CD14-positive monocyte (primary cell): Measurements from ENCODE around the gene LRRK1. TPM values are rescaled to one million over a fixed set of nuclear protein-coding genes. Genes with fewer than 3 reads are reported as not detected.

Experiments
- DNase-seq, 3 donors: peaks; one replicate each; pipeline ENCODE4 v3.0.0-alpha.2; 2011 to 2022
- H2AFZ ChIP-seq: 2 replicates; pipeline ENCODE4 v1.6.0; 2012; ENCODE audit warnings: mild to moderate bottlenecking, low read depth, low read length, inconsistent platforms; ENCODE audit not compliant: insufficient read depth, poor library complexity, severe bottlenecking
- H3K27ac ChIP-seq, 2 donors: 1 replicate in 1 of 2; 2 replicates in 1 of 2; pipeline ENCODE4 v1.5.1; 2012 to 2013; ENCODE audit warnings: low read length in 2 of 2, control low read depth in 1 of 2, inconsistent platforms in 1 of 2, low read depth in 1 of 2, mild to moderate bottlenecking in 1 of 2
- H3K27me3 ChIP-seq, 2 donors: one replicate each; pipeline versions ENCODE4 v1.6.0 to v1.6.1; 2011 to 2013; ENCODE audit warnings: low read length in 2 of 2; ENCODE audit not compliant: control insufficient read depth in 2 of 2, insufficient read depth in 2 of 2
- H3K36me3 ChIP-seq, 2 donors: replicated peaks in 1 of 2; 1 replicate in 1 of 2; 2 replicates in 1 of 2; pipeline versions ENCODE4 v1.5.1 to v1.6.1; 2012 to 2013; ENCODE audit warnings: low read length in 2 of 2, control low read depth in 1 of 2, inconsistent platforms in 1 of 2, mild to moderate bottlenecking in 1 of 2; ENCODE audit not compliant: insufficient read depth in 2 of 2, control insufficient read depth in 1 of 2
- H3K4me1 ChIP-seq, 2 donors: 1 replicate in 1 of 2; 2 replicates in 1 of 2; pipeline versions ENCODE4 v1.5.1 to v1.6.1; 2012 to 2013; ENCODE audit warnings: low read length in 2 of 2, control low read depth in 1 of 2, inconsistent platforms in 1 of 2, mild to moderate bottlenecking in 1 of 2, moderate library complexity in 1 of 2; ENCODE audit not compliant: insufficient read depth in 2 of 2, control insufficient read depth in 1 of 2
- H3K4me2 ChIP-seq: replicated peaks from 2 replicates; pipeline ENCODE3; 2012; ENCODE audit warnings: low read length, moderate library complexity, mild to moderate bottlenecking; ENCODE audit not compliant: poor library complexity, severe bottlenecking; ENCODE audit errors: extremely low read depth
- H3K4me3 ChIP-seq, 3 experiments: fragments of 200-600 bp in 1 of 3; sonication (generic) in 1 of 3; replicated peaks in 1 of 3; 1 replicate in 2 of 3; 2 replicates in 1 of 3; pipeline ENCODE4 v1.5.1; 2011 to 2013; ENCODE audit warnings: low read length in 3 of 3, mild to moderate bottlenecking in 3 of 3, control low read depth in 2 of 3, low read depth in 2 of 3, inconsistent platforms in 1 of 3, moderate library complexity in 1 of 3
- H3K79me2 ChIP-seq: 2 replicates; pipeline ENCODE4 v1.6.0; 2012; ENCODE audit warnings: mild to moderate bottlenecking, control low read depth, inconsistent platforms, low read length, moderate library complexity; ENCODE audit not compliant: insufficient read depth
- H3K9ac ChIP-seq: 2 replicates; pipeline ENCODE4 v1.6.0; 2017; ENCODE audit warnings: low read length, mild to moderate bottlenecking; ENCODE audit not compliant: insufficient read depth, poor library complexity, severe bottlenecking
- H3K9me3 ChIP-seq, 2 donors: replicated peaks in 1 of 2; 1 replicate in 1 of 2; 2 replicates in 1 of 2; pipeline versions ENCODE4 v1.5.1 to v1.6.1; 2012 to 2013; ENCODE audit warnings: low read length in 2 of 2, control low read depth in 1 of 2; ENCODE audit not compliant: control insufficient read depth in 1 of 2, insufficient read depth in 1 of 2
- H4K20me1 ChIP-seq: 2 replicates; pipeline ENCODE4 v1.6.0; 2012; ENCODE audit warnings: mild to moderate bottlenecking, low read length, control low read depth, moderate library complexity; ENCODE audit not compliant: insufficient read depth
- H3K27ac Mint-ChIP-seq, 7 donors: one replicate each; pipeline ENCODE4 v1.8.0; 2020; ENCODE audit warnings: mild to moderate bottlenecking in 7 of 7, mixed read lengths in 7 of 7, moderate library complexity in 6 of 7, inconsistent platforms in 2 of 7
- H3K27me3 Mint-ChIP-seq, 3 donors: one replicate each; pipeline ENCODE4 v1.8.0; 2021 to 2022; ENCODE audit warnings: low read depth in 3 of 3, mild to moderate bottlenecking in 3 of 3, mixed read lengths in 3 of 3, moderate library complexity in 3 of 3, inconsistent platforms in 1 of 3
- H3K36me3 Mint-ChIP-seq, 2 donors: one replicate each; pipeline ENCODE4 v1.8.0; 2020; ENCODE audit warnings: mixed read lengths in 2 of 2, inconsistent platforms in 1 of 2, mild to moderate bottlenecking in 1 of 2
- H3K4me1 Mint-ChIP-seq: one replicate; pipeline ENCODE4 v1.8.0; 2020; ENCODE audit warnings: mild to moderate bottlenecking, mixed read lengths
- H3K4me3 Mint-ChIP-seq, 2 donors: one replicate each; pipeline ENCODE4 v1.8.0; 2020; ENCODE audit warnings: mild to moderate bottlenecking in 2 of 2, mixed read lengths in 2 of 2, moderate library complexity in 1 of 2
- H3K9me3 Mint-ChIP-seq, 7 donors: one replicate each; pipeline ENCODE4 v1.8.0; 2020 to 2022; ENCODE audit warnings: mixed read lengths in 7 of 7, mild to moderate bottlenecking in 6 of 7, moderate library complexity in 6 of 7, inconsistent platforms in 2 of 7
- WGBS: methylation state at CpG from one replicate; pipeline ENCODE4 v1.1.5; 2013; ENCODE audit warnings: missing lambda C conversion rate; ENCODE audit not compliant: insufficient coverage; 5-methylcytosine and 5-hydroxymethylcytosine counted together
- intact Hi-C, 2 donors: fragments of 100-400 bp; cut with micrococcal nuclease; formaldehyde crosslinking; loops; one replicate each; pipeline versions ENCODE4 v1.15.0 to v1.15.1; 2023
- polyA plus RNA-seq, 3 donors: library from polyadenylated mRNA; depleted of rRNA in 1 of 3; unstranded in 2 of 3; stranded (reverse) in 1 of 3; fragments of 300-500 nt in 2 of 3; fragments of >200 nt in 1 of 3; fragmentation: Illumina TruSeq in 2 of 3; gene quantifications; 1 replicate in 2 of 3; 2 replicates in 1 of 3; pipeline ENCODE4 v1.2.3, GENCODE V29; 2012 to 2021
- TF ChIP-seq, protein P1 (sequence below): fragments of 200-600 bp; IDR thresholded peaks from one replicate; pipeline ENCODE4 v1.8.0; 2022; ENCODE audit warnings: antibody characterized with exemption, mild to moderate bottlenecking

LRRK1 gene
- polyA plus RNA-seq, 3 donors: 1.7 to 18.9 (median 5.4) TPM

DNA sequence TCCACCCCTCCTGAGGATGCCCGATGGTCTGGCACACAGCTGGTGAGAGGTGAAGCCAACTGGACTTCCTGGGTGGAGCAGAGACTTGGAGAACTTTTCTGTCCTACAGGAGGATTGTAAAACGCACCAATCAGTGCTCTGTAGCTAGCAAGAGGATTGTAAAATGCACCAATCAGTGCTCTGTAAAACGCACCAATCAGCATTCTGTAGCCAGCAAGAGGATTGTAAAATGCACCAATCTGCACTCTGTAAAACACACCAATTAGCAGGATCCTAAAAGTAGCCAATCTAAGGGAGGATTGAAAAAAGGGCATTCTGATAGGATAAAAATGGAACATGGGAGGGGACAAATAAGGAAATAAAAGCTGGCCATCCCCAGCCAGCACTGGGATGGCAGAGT is 182.5 kb downstream of the LRRK1 start:
- H3K27me3 Mint-ChIP-seq: peaks cover 2 to 12% (median 5%) of the 10 kb centered on the region in 3 donors
- intact Hi-C loops: no loop called here
- TF ChIP-seq, protein P1, sequence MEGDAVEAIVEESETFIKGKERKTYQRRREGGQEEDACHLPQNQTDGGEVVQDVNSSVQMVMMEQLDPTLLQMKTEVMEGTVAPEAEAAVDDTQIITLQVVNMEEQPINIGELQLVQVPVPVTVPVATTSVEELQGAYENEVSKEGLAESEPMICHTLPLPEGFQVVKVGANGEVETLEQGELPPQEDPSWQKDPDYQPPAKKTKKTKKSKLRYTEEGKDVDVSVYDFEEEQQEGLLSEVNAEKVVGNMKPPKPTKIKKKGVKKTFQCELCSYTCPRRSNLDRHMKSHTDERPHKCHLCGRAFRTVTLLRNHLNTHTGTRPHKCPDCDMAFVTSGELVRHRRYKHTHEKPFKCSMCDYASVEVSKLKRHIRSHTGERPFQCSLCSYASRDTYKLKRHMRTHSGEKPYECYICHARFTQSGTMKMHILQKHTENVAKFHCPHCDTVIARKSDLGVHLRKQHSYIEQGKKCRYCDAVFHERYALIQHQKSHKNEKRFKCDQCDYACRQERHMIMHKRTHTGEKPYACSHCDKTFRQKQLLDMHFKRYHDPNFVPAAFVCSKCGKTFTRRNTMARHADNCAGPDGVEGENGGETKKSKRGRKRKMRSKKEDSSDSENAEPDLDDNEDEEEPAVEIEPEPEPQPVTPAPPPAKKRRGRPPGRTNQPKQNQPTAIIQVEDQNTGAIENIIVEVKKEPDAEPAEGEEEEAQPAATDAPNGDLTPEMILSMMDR: no peak
- no peaks in the 10 kb centered on the region for H3K36me3 Mint-ChIP-seq
- no peak overlapping the region for H3K4me3 Mint-ChIP-seq
- no peak overlapping the region for H3K4me2 ChIP-seq
- peaks cover 0 to 2% of the 10 kb centered on the region in 2 donors for H3K27me3 ChIP-seq
- no peak for DNase-seq
- peaks cover 0 to 11% of the 10 kb centered on the region in 2 donors for H3K9me3 ChIP-seq
- H3K79me2 ChIP-seq: no peaks in the 10 kb centered on the region
- H2AFZ ChIP-seq: no peak overlapping the region
- no peak overlapping the region for H3K9ac ChIP-seq
- H3K9me3 Mint-ChIP-seq: peaks cover 5 to 9% (median 7%) of the 10 kb centered on the region in 7 donors
- WGBS: 100% methylated on average over 1 of the region's 3 CpGs
- no peak overlapping the region for H3K4me3 ChIP-seq
- no peaks in the 10 kb centered on the region for H3K4me1 Mint-ChIP-seq
- no peak overlapping the region for H3K27ac Mint-ChIP-seq
- H4K20me1 ChIP-seq: no peaks in the 10 kb centered on the region
- H3K4me1 ChIP-seq: no peaks in the 10 kb centered on the region
- H3K36me3 ChIP-seq: no peaks in the 10 kb centered on the region
- no peak overlapping the region for H3K27ac ChIP-seq

DNA sequence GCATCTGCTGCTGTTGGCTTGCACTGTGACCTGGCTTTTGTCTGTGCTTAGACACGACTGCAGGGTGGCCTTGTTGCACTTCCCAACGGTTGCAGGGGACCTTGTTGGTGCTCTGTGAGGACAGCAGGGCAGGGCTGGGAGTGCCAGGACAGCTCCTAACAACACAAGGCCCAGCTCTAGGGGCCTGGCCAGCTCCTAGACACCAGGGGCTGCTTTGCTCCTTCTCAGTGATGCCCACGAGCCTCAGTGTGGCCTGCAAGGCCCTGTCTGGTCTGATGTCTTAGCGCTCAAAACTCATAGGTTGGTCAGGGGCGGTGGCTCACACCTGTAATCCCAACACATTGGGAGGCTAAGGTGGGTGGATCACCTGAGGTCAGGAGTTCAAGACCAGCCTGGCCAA is 183.6 kb downstream of the LRRK1 start:
- Mint-ChIP-seq H3K27me3 (peaks cover 2 to 13% (median 5%) of the 10 kb centered on the region in 3 donors), H3K27ac (no peak overlapping the region), H3K36me3 (no peaks in the 10 kb centered on the region), H3K9me3 (peaks cover 5 to 9% (median 7%) of the 10 kb centered on the region in 7 donors), H3K4me3 (no peak overlapping the region), H3K4me1 (no peaks in the 10 kb centered on the region)
- H3K36me3 ChIP-seq: no peaks in the 10 kb centered on the region
- no peak overlapping the region for H3K27ac ChIP-seq
- TF ChIP-seq, protein P1: no peak
- H3K9ac ChIP-seq: no peak overlapping the region
- H4K20me1 ChIP-seq: no peaks in the 10 kb centered on the region
- H3K9me3 ChIP-seq: peaks cover 0 to 11% of the 10 kb centered on the region in 2 donors
- no peaks in the 10 kb centered on the region for H3K79me2 ChIP-seq
- H3K27me3 ChIP-seq: no peaks in the 10 kb centered on the region
- DNase-seq: no peak
- H3K4me2 ChIP-seq: no peak overlapping the region
- WGBS: 82% methylated on average over 5 of the region's 5 CpGs
- H2AFZ ChIP-seq: no peak overlapping the region
- H3K4me3 ChIP-seq: no peak overlapping the region
- intact Hi-C loops: no loop called here
- H3K4me1 ChIP-seq: no peaks in the 10 kb centered on the region
